Measurements from ENCODE around the gene DUS3L.

DNA sequence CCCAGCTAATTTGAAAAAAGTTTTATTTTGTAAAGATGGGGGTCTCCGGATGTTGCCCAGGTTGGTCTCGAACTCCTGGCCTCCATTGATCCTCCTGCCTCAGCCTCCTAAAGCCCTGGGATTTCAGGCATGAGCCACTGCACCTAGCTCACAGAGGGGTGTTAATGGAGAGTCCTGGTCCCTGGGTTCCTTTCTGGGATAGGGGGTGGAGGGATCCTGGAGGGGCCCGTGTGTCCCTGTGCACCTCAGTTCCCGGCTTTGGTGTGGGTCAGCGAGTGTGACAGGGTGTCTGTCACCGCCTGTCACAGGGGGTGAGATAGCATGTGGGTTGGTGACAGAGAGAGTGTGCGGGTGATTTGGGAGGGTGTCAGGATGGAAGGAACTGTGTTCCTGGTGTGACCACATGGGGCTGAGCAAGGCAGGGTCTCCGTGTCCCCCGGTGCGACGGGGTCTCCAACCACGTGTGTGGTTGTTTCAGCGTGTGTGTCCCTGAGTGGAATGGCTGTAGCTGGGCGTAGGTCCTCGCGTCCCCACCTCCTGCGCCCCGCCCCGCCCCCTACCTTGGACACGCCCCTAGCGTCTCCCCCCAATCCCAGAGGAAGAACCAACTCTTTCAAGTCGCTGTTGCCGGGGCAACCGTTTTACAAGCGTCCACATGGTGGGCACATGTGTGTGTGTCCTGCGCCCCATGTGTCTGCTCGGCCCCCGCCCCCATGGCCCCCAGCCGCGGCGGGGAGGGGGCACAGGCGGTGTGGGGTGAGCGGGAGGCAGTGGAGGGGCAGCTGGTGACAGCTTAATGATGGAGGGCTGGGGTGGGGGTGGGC is 11.0 kb upstream of the DUS3L start:
- TF ChIP-seq, protein P1, sequence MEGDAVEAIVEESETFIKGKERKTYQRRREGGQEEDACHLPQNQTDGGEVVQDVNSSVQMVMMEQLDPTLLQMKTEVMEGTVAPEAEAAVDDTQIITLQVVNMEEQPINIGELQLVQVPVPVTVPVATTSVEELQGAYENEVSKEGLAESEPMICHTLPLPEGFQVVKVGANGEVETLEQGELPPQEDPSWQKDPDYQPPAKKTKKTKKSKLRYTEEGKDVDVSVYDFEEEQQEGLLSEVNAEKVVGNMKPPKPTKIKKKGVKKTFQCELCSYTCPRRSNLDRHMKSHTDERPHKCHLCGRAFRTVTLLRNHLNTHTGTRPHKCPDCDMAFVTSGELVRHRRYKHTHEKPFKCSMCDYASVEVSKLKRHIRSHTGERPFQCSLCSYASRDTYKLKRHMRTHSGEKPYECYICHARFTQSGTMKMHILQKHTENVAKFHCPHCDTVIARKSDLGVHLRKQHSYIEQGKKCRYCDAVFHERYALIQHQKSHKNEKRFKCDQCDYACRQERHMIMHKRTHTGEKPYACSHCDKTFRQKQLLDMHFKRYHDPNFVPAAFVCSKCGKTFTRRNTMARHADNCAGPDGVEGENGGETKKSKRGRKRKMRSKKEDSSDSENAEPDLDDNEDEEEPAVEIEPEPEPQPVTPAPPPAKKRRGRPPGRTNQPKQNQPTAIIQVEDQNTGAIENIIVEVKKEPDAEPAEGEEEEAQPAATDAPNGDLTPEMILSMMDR (IDR thresholded peaks at IDR 0.05): no peak
- no peak for TF ChIP-seq ZFX (IDR thresholded peaks at IDR 0.05; ENCODE audit: borderline replicate concordance)

Data from 22Rv1 (cell line).